Astrocyte of the spinal cord (primary cell): ENCODE data around the gene ATG4A.

Experiments used
- DNase-seq: peaks from one replicate; pipeline ENCODE4 v3.0.0; 2011; ENCODE audit warnings: low read depth, low spot score
- H3K4me3 ChIP-seq: 2 replicates; pipeline ENCODE4 v1.5.1; 2011; ENCODE audit warnings: low read depth, mild to moderate bottlenecking, low read length, moderate library complexity
- CTCF ChIP-seq: IDR thresholded peaks from 2 replicates; pipeline ENCODE4 v1.5.1; 2012; ENCODE audit warnings: low read depth, mild to moderate bottlenecking, low read length, inconsistent platforms
- in situ Hi-C: cut with HindIII; loops from 2 replicates; pipeline ENCODE4 v1.10.0; 2017; ENCODE audit warnings: low sequenced_read_pairs

The ATG4A gene

GRCh38 chrX:108171671-108172070, 80.1 kb downstream of the ATG4A start:
- H3K4me3 ChIP-seq = no peak overlapping the region
- DNase-seq = no peak
- in situ Hi-C loops = no loop called here
- no peak for TF ChIP-seq CTCF

- no peak for TF ChIP-seq CTCF
- DNase-seq = no peak
- in situ Hi-C loops = no loop called here
- H3K4me3 ChIP-seq = no peak overlapping the region
Measured at GRCh38 chrX:108173874-108174273, 82.3 kb downstream of the ATG4A start.

- DNase-seq = peak; percentile 57
- no peak for TF ChIP-seq CTCF
- in situ Hi-C loops = no loop called here
- H3K4me3 ChIP-seq = no peak overlapping the region
Measured at GRCh38 chrX:108177351-108178142, 86.0 kb downstream of the ATG4A start.

GRCh38 chrX:108178143-108178498, 86.5 kb downstream of the ATG4A start:
- H3K4me3 ChIP-seq = no peak overlapping the region
- DNase-seq = no peak
- no peak for TF ChIP-seq CTCF
- in situ Hi-C loops = no loop called here

- in situ Hi-C loops = no loop called here
- no peak overlapping the region for H3K4me3 ChIP-seq
- TF ChIP-seq CTCF = no peak
- peak; percentile 89 for DNase-seq
Measured at GRCh38 chrX:108186811-108187210, 95.2 kb downstream of the ATG4A start.

GRCh38 chrX:108198420-108198819, 106.8 kb downstream of the ATG4A start:
- no peak for TF ChIP-seq CTCF
- in situ Hi-C loops = no loop called here
- H3K4me3 ChIP-seq = no peak overlapping the region
- DNase-seq = no peak
